HepG2 (cell line): ENCODE results near the gene NMRAL1. TPM values are rescaled to one million over a fixed set of nuclear protein-coding genes. Genes with fewer than 3 reads are reported as not detected.
A peak's percentile ranks its signal among the peaks of the same experiment; 100 is the strongest.

Source experiments
- BORCS8-MEF2B ChIP-seq: sonication (generic); formaldehyde crosslinking; IDR thresholded peaks from 2 replicates; pipeline ENCODE4 v1.8.0; 2022; ENCODE audit warnings: mild to moderate bottlenecking, missing genetic modification reagents
- FOXC1 ChIP-seq: sonication (generic); formaldehyde crosslinking; IDR thresholded peaks from 2 replicates; pipeline ENCODE4 v1.8.0; 2022; ENCODE audit warnings: mild to moderate bottlenecking, missing genetic modification reagents, borderline replicate concordance
- FOXM1 ChIP-seq: sonication (generic); formaldehyde crosslinking; IDR thresholded peaks from 2 replicates; pipeline ENCODE4 v1.5.0; 2020; ENCODE audit warnings: missing genetic modification reagents
- HMG20A ChIP-seq: IDR thresholded peaks from 2 replicates; pipeline ENCODE4 v1.6.1; 2016; ENCODE audit warnings: borderline replicate concordance
- HNF4G ChIP-seq, 2 experiments: sonication (generic) in 1 of 2; formaldehyde crosslinking in 1 of 2; IDR thresholded peaks; 2 replicates each; pipeline versions ENCODE4 v1.4.0 to v1.6.1; 2011 to 2020; ENCODE audit warnings: borderline replicate concordance in 2 of 2, low read depth in 2 of 2, mild to moderate bottlenecking in 2 of 2, low read length in 1 of 2, missing genetic modification reagents in 1 of 2, moderate library complexity in 1 of 2
- MATR3 ChIP-seq: sonication (generic); formaldehyde crosslinking; IDR thresholded peaks from 2 replicates; pipeline ENCODE4 v1.4.0; 2020; ENCODE audit warnings: missing genetic modification reagents
- NFIC ChIP-seq: IDR thresholded peaks from 2 replicates; pipeline ENCODE4 v1.6.1; 2012; ENCODE audit warnings: mild to moderate bottlenecking, low read length, inconsistent platforms
- ONECUT2 ChIP-seq: sonication (generic); formaldehyde crosslinking; IDR thresholded peaks from 2 replicates; pipeline ENCODE4 v1.4.0; 2020; ENCODE audit warnings: missing genetic modification reagents
- RBM22 ChIP-seq: fragments of 200-400 bp; formaldehyde crosslinking; optimal IDR thresholded peaks from 2 replicates; pipeline ENCODE3; 2017; ENCODE audit warnings: mild to moderate bottlenecking, low read length, moderate library complexity
- SOX5 ChIP-seq: IDR thresholded peaks from 2 replicates; pipeline ENCODE4 v1.6.1; 2016; ENCODE audit warnings: borderline replicate concordance
- SP4 ChIP-seq: sonication (generic); formaldehyde crosslinking; IDR thresholded peaks from 2 replicates; pipeline ENCODE4 v1.8.1; 2023; ENCODE audit warnings: mild to moderate bottlenecking, missing genetic modification reagents
- ZNF232 ChIP-seq: sonication (generic); formaldehyde crosslinking; IDR thresholded peaks from 2 replicates; pipeline ENCODE4 v1.4.0; 2020; ENCODE audit warnings: missing genetic modification reagents, borderline replicate concordance
- ZNF274 ChIP-seq: sonication (generic); formaldehyde crosslinking; IDR thresholded peaks from 2 replicates; pipeline ENCODE4 v1.5.1; 2020; ENCODE audit warnings: mild to moderate bottlenecking, missing genetic modification reagents
- ZNF296 ChIP-seq: sonication (generic); formaldehyde crosslinking; conservative IDR thresholded peaks from 2 replicates; pipeline ENCODE4 v1.5.0; 2020; ENCODE audit warnings: mild to moderate bottlenecking, missing genetic modification reagents
- ZNF530 ChIP-seq: sonication (generic); formaldehyde crosslinking; IDR thresholded peaks from 2 replicates; pipeline ENCODE4 v1.5.0; 2020; ENCODE audit warnings: low read depth, mild to moderate bottlenecking, missing genetic modification reagents
- ZNF660 ChIP-seq: sonication (generic); formaldehyde crosslinking; IDR thresholded peaks from 2 replicates; pipeline ENCODE4 v1.5.1; 2020; ENCODE audit warnings: mild to moderate bottlenecking, low read depth, missing genetic modification reagents, borderline replicate concordance
- ZNF780A ChIP-seq: sonication (generic); formaldehyde crosslinking; IDR thresholded peaks from 2 replicates; pipeline ENCODE4 v1.8.0; 2022; ENCODE audit warnings: mild to moderate bottlenecking, missing genetic modification reagents, moderate library complexity
- ZNF816 ChIP-seq: sonication (generic); formaldehyde crosslinking; IDR thresholded peaks from 2 replicates; pipeline ENCODE4 v1.8.0; 2022; ENCODE audit warnings: missing genetic modification reagents, mild to moderate bottlenecking, borderline replicate concordance
- ZNF883 ChIP-seq: sonication (generic); formaldehyde crosslinking; IDR thresholded peaks from 2 replicates; pipeline ENCODE4 v1.5.1; 2020; ENCODE audit warnings: mild to moderate bottlenecking, missing genetic modification reagents; ENCODE audit errors: not compliant biosample characterization
- ZSCAN9 ChIP-seq: IDR thresholded peaks from 2 replicates; pipeline ENCODE4 v1.6.1; 2016; ENCODE audit warnings: borderline replicate concordance
- polyA plus RNA-seq, 8 experiments: library from polyadenylated mRNA; depleted of rRNA in 3 of 8; stranded (reverse) in 7 of 8; unstranded in 1 of 8; fragments of >200 nt; fragmentation: Illumina TruSeq in 4 of 8; extraction: Trizol in 4 of 8; gene quantifications; 2 replicates each; pipeline versions ENCODE4 v1.2.1 to v1.2.3, GENCODE V29; 2011 to 2016; ENCODE audit warnings: low read depth in 4 of 8, missing spikeins in 1 of 8, mixed read lengths in 1 of 8; ENCODE audit not compliant: insufficient read depth in 1 of 8
- total RNA-seq, 5 experiments: library from RNA; depleted of rRNA; stranded (reverse); fragments of >200 nt; fragmentation: Illumina TruSeq; extraction: Trizol; gene quantifications; 2 replicates each; pipeline ENCODE4 v1.2.3, GENCODE V29; 2016; ENCODE audit warnings: low read depth in 1 of 5
- TF ChIP-seq, protein P1 (sequence below), 2 experiments: sonication (generic) in 1 of 2; formaldehyde crosslinking in 1 of 2; IDR thresholded peaks; 2 replicates each; pipeline versions ENCODE4 v1.5.1 to v1.6.1; 2011 to 2020; ENCODE audit warnings: borderline replicate concordance in 1 of 2, low read depth in 1 of 2, low read length in 1 of 2, mild to moderate bottlenecking in 1 of 2, missing genetic modification reagents in 1 of 2, moderate library complexity in 1 of 2
- TF ChIP-seq, protein P2 (sequence below): sonication (generic); formaldehyde crosslinking; IDR thresholded peaks from 2 replicates; pipeline ENCODE4 v1.5.0; 2020; ENCODE audit warnings: mild to moderate bottlenecking, missing genetic modification reagents, borderline replicate concordance
- TF ChIP-seq, protein P3 (sequence below): sonication (generic); formaldehyde crosslinking; conservative IDR thresholded peaks from 2 replicates; pipeline ENCODE4 v1.4.0; 2020; ENCODE audit warnings: missing genetic modification reagents
- TF ChIP-seq, protein P4 (sequence below): sonication (generic); formaldehyde crosslinking; IDR thresholded peaks from 2 replicates; pipeline ENCODE4 v1.8.0; 2022; ENCODE audit warnings: mild to moderate bottlenecking, missing genetic modification reagents, moderate library complexity

NMRAL1 gene
- total and polyA plus RNA-seq, 2 of the 13 experiments (the other 11 are each of a cell fraction or from before 2014, with no cell fraction given): 30.8 to 33.1 TPM

GRCh38 chr16:4425378-4426020 is 48.9 kb downstream of the NMRAL1 start, which contains the start of gene DNAJA3 (continued):
- no peak for TF ChIP-seq HMG20A (CRISPR knock-in tag)
- no peak for TF ChIP-seq ZSCAN9 (CRISPR knock-in tag)
- no peak for TF ChIP-seq ZNF296 (CRISPR knock-in tag)
- TF ChIP-seq ZNF780A (CRISPR knock-in tag): no peak; the same call in 1 of the 2 replicates
- TF ChIP-seq SOX5 (CRISPR knock-in tag): no peak; the same call in 1 of the 2 replicates
- TF ChIP-seq RBM22: no peak
- no peak for TF ChIP-seq HNF4G (IDR thresholded peaks at IDR 0.05; ENCODE audit: borderline replicate concordance, low read depth, low read length)
- TF ChIP-seq HNF4G (CRISPR knock-in tag; IDR thresholded peaks at IDR 0.05; ENCODE audit: borderline replicate concordance, low read depth): no peak
- no peak; the same call in 1 of the 2 replicates for TF ChIP-seq ZNF274 (CRISPR knock-in tag)
- no peak; the same call in none of the 2 replicates for TF ChIP-seq BORCS8-MEF2B (CRISPR knock-in tag)
- TF ChIP-seq, protein P1, sequence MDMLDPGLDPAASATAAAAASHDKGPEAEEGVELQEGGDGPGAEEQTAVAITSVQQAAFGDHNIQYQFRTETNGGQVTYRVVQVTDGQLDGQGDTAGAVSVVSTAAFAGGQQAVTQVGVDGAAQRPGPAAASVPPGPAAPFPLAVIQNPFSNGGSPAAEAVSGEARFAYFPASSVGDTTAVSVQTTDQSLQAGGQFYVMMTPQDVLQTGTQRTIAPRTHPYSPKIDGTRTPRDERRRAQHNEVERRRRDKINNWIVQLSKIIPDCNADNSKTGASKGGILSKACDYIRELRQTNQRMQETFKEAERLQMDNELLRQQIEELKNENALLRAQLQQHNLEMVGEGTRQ (IDR thresholded peaks at IDR 0.05; ENCODE audit: low read depth, low read length): no peak
- TF ChIP-seq, protein P1 (CRISPR knock-in tag; IDR thresholded peaks at IDR 0.05; ENCODE audit: borderline replicate concordance): no peak
- TF ChIP-seq ZNF816 (CRISPR knock-in tag): no peak
- TF ChIP-seq SP4: peak; percentile 79
- TF ChIP-seq ONECUT2 (CRISPR knock-in tag): no peak
- TF ChIP-seq NFIC: no peak
- TF ChIP-seq, protein P2, sequence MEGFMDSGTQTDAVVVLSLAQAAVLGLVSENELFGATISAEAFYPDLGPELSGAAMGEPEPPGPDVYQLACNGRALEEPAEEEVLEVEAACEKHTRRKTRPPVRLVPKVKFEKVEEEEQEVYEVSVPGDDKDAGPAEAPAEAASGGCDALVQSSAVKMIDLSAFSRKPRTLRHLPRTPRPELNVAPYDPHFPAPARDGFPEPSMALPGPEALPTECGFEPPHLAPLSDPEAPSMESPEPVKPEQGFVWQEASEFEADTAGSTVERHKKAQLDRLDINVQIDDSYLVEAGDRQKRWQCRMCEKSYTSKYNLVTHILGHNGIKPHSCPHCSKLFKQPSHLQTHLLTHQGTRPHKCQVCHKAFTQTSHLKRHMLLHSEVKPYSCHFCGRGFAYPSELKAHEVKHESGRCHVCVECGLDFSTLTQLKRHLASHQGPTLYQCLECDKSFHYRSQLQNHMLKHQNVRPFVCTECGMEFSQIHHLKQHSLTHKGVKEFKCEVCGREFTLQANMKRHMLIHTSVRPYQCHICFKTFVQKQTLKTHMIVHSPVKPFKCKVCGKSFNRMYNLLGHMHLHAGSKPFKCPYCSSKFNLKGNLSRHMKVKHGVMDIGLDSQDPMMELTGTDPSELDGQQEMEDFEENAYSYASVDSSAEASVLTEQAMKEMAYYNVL (CRISPR knock-in tag): no peak; the same call in 1 of the 2 replicates
- TF ChIP-seq FOXC1 (CRISPR knock-in tag): no peak; the same call in none of the 2 replicates
- TF ChIP-seq ZNF883 (CRISPR knock-in tag): peak; percentile 78
- TF ChIP-seq, protein P3, sequence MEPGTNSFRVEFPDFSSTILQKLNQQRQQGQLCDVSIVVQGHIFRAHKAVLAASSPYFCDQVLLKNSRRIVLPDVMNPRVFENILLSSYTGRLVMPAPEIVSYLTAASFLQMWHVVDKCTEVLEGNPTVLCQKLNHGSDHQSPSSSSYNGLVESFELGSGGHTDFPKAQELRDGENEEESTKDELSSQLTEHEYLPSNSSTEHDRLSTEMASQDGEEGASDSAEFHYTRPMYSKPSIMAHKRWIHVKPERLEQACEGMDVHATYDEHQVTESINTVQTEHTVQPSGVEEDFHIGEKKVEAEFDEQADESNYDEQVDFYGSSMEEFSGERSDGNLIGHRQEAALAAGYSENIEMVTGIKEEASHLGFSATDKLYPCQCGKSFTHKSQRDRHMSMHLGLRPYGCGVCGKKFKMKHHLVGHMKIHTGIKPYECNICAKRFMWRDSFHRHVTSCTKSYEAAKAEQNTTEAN (CRISPR knock-in tag): no peak
- TF ChIP-seq ZNF232: 0 out of 2 replicates have a peak, but pooled peaks have one; percentile 12
- no peak for TF ChIP-seq FOXM1 (CRISPR knock-in tag)
- TF ChIP-seq ZNF530 (CRISPR knock-in tag): no peak
- TF ChIP-seq, protein P4, sequence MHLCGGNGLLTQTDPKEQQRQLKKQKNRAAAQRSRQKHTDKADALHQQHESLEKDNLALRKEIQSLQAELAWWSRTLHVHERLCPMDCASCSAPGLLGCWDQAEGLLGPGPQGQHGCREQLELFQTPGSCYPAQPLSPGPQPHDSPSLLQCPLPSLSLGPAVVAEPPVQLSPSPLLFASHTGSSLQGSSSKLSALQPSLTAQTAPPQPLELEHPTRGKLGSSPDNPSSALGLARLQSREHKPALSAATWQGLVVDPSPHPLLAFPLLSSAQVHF: no peak
- TF ChIP-seq MATR3 (CRISPR knock-in tag): no peak
- TF ChIP-seq ZNF660: no peak
